Measurements from ENCODE around the gene PSAT1.

PSAT1 gene

GRCh38 chr9:78296893-78297671 is at the start of gene PSAT1:
Gene PSAT1 (plus strand): TSS chr9:78297125. CDS start chr9:78297211, 86 bp downstream.
- peak; percentile 87 for DNase-seq
- peak within 1 kb of the TSS; percentile 91 for H3K4me3 Mint-ChIP-seq
- H3K4me1 Mint-ChIP-seq, result peaks cover 46% of the 10 kb centered on the region
- peak; percentile 96 for ATAC-seq
- H3K27ac Mint-ChIP-seq, result peak within 1 kb of the TSS; percentile 94
- H3K27me3 Mint-ChIP-seq, result no peaks in the 10 kb centered on the region
- peaks cover 34% of the 10 kb centered on the region for H3K36me3 Mint-ChIP-seq (ENCODE audit: low read depth)
- H3K9me3 Mint-ChIP-seq, result no peaks in the 10 kb centered on the region

- no peaks in the 10 kb centered on the region for H3K4me1 Mint-ChIP-seq
- no peak overlapping the region for H3K27ac Mint-ChIP-seq
- no peak overlapping the region for H3K4me3 Mint-ChIP-seq
- ATAC-seq (no peak), DNase-seq (no peak)
- no peaks in the 10 kb centered on the region for H3K27me3 Mint-ChIP-seq
- no peaks in the 10 kb centered on the region for H3K9me3 Mint-ChIP-seq
- peaks cover 43% of the 10 kb centered on the region for H3K36me3 Mint-ChIP-seq (ENCODE audit: low read depth)
These were observed 48.3 kb upstream of the PSAT1 start for GRCh38 chr9:78248635-78249034.

GRCh38 chr9:78249542-78249941 is 47.4 kb upstream of the PSAT1 start:
- Mint-ChIP-seq H3K4me3 (no peak overlapping the region), H3K27ac (no peak overlapping the region), H3K9me3 (no peaks in the 10 kb centered on the region), H3K36me3 (ENCODE audit: low read depth) (peaks cover 47% of the 10 kb centered on the region), H3K4me1 (no peaks in the 10 kb centered on the region), H3K27me3 (no peaks in the 10 kb centered on the region)
- ATAC-seq, result no peak
- no peak for DNase-seq

GRCh38 chr9:78252616-78253015 is 44.3 kb upstream of the PSAT1 start:
- ATAC-seq (no peak), DNase-seq (no peak)
- Mint-ChIP-seq H3K4me1 (no peaks in the 10 kb centered on the region), H3K36me3 (ENCODE audit: low read depth) (peaks cover 41% of the 10 kb centered on the region), H3K4me3 (no peak overlapping the region), H3K9me3 (no peaks in the 10 kb centered on the region), H3K27ac (no peak overlapping the region), H3K27me3 (no peaks in the 10 kb centered on the region)

- no peaks in the 10 kb centered on the region for H3K9me3 Mint-ChIP-seq
- ATAC-seq (no peak), DNase-seq (no peak)
- H3K4me1 Mint-ChIP-seq, result no peaks in the 10 kb centered on the region
- H3K27ac Mint-ChIP-seq, result no peak overlapping the region
- H3K27me3 Mint-ChIP-seq, result no peaks in the 10 kb centered on the region
- H3K36me3 Mint-ChIP-seq (ENCODE audit: low read depth), result peaks cover 37% of the 10 kb centered on the region
- no peak overlapping the region for H3K4me3 Mint-ChIP-seq
These were observed 43.6 kb upstream of the PSAT1 start for GRCh38 chr9:78253285-78253684.

- H3K36me3 Mint-ChIP-seq (ENCODE audit: low read depth), result peaks cover 26% of the 10 kb centered on the region
- DNase-seq, result no peak
These were observed 35.4 kb upstream of the PSAT1 start for GRCh38 chr9:78261403-78262001.

GRCh38 chr9:78262655-78263054 is 34.3 kb upstream of the PSAT1 start:
- Mint-ChIP-seq H3K4me1 (peaks cover 2% of the 10 kb centered on the region), H3K27ac (no peak overlapping the region), H3K36me3 (ENCODE audit: low read depth) (peaks cover 28% of the 10 kb centered on the region), H3K9me3 (no peaks in the 10 kb centered on the region), H3K27me3 (no peaks in the 10 kb centered on the region), H3K4me3 (no peak overlapping the region)
- DNase-seq (no peak), ATAC-seq (no peak)

More at GRCh38 chr9:78261403-78262001, 35.4 kb upstream of the PSAT1 start:
- H3K4me1 Mint-ChIP-seq, result peaks cover 2% of the 10 kb centered on the region
- no peaks in the 10 kb centered on the region for H3K27me3 Mint-ChIP-seq
- no peak overlapping the region for H3K27ac Mint-ChIP-seq
- H3K9me3 Mint-ChIP-seq, result no peaks in the 10 kb centered on the region
- ATAC-seq, result no peak
- H3K4me3 Mint-ChIP-seq, result no peak overlapping the region

- no peaks in the 10 kb centered on the region for H3K9me3 Mint-ChIP-seq
- peaks cover 52% of the 10 kb centered on the region for H3K36me3 Mint-ChIP-seq (ENCODE audit: low read depth)
- DNase-seq (no peak), ATAC-seq (no peak)
- no peaks in the 10 kb centered on the region for H3K4me1 Mint-ChIP-seq
- no peak overlapping the region for H3K4me3 Mint-ChIP-seq
- no peak overlapping the region for H3K27ac Mint-ChIP-seq
- H3K27me3 Mint-ChIP-seq, result no peaks in the 10 kb centered on the region
These were observed 29.0 kb upstream of the PSAT1 start for GRCh38 chr9:78267889-78268288.

- no peak overlapping the region for H3K27ac Mint-ChIP-seq
- H3K27me3 Mint-ChIP-seq, result no peaks in the 10 kb centered on the region
- DNase-seq, result no peak
- H3K9me3 Mint-ChIP-seq, result no peaks in the 10 kb centered on the region
- H3K36me3 Mint-ChIP-seq (ENCODE audit: low read depth), result peaks cover 58% of the 10 kb centered on the region
- H3K4me3 Mint-ChIP-seq, result no peak overlapping the region
- H3K4me1 Mint-ChIP-seq, result no peaks in the 10 kb centered on the region
- no peak for ATAC-seq
These were observed 27.1 kb upstream of the PSAT1 start for GRCh38 chr9:78269784-78270183.

- Mint-ChIP-seq H3K4me3 (no peak overlapping the region), H3K4me1 (no peaks in the 10 kb centered on the region), H3K27me3 (no peaks in the 10 kb centered on the region), H3K27ac (no peak overlapping the region), H3K36me3 (ENCODE audit: low read depth) (peaks cover 39% of the 10 kb centered on the region), H3K9me3 (no peaks in the 10 kb centered on the region)
- DNase-seq, result no peak
- ATAC-seq, result no peak
These were observed 24.6 kb upstream of the PSAT1 start for GRCh38 chr9:78272307-78272706.

- Mint-ChIP-seq H3K27me3 (no peaks in the 10 kb centered on the region), H3K9me3 (no peaks in the 10 kb centered on the region), H3K4me3 (no peak overlapping the region), H3K36me3 (ENCODE audit: low read depth) (peaks cover 31% of the 10 kb centered on the region), H3K4me1 (peaks cover 11% of the 10 kb centered on the region), H3K27ac (no peak overlapping the region)
- ATAC-seq, result no peak
- DNase-seq, result no peak
These were observed 23.2 kb upstream of the PSAT1 start for GRCh38 chr9:78273761-78274160.

- H3K27ac Mint-ChIP-seq, result no peak overlapping the region
- ATAC-seq (no peak), DNase-seq (no peak)
These were observed 18.6 kb upstream of the PSAT1 start for GRCh38 chr9:78278177-78278777.

GRCh38 chr9:78278801-78279200 is 18.1 kb upstream of the PSAT1 start:
- DNase-seq, result no peak
- peaks cover 4% of the 10 kb centered on the region for H3K36me3 Mint-ChIP-seq (ENCODE audit: low read depth)
- no peak overlapping the region for H3K27ac Mint-ChIP-seq
- no peak overlapping the region for H3K4me3 Mint-ChIP-seq
- H3K27me3 Mint-ChIP-seq, result no peaks in the 10 kb centered on the region
- peaks cover 11% of the 10 kb centered on the region for H3K4me1 Mint-ChIP-seq
- no peaks in the 10 kb centered on the region for H3K9me3 Mint-ChIP-seq
- ATAC-seq, result no peak

More at GRCh38 chr9:78278177-78278777, 18.6 kb upstream of the PSAT1 start:
- Mint-ChIP-seq H3K36me3 (ENCODE audit: low read depth) (peaks cover 7% of the 10 kb centered on the region), H3K4me1 (peaks cover 11% of the 10 kb centered on the region), H3K4me3 (no peak overlapping the region), H3K9me3 (no peaks in the 10 kb centered on the region), H3K27me3 (no peaks in the 10 kb centered on the region)

GRCh38 chr9:78280982-78281668 is 15.8 kb upstream of the PSAT1 start:
- no peaks in the 10 kb centered on the region for H3K36me3 Mint-ChIP-seq (ENCODE audit: low read depth)
- H3K27ac Mint-ChIP-seq, result no peak overlapping the region
- no peak overlapping the region for H3K4me3 Mint-ChIP-seq
- ATAC-seq (no peak), DNase-seq (no peak)
- H3K4me1 Mint-ChIP-seq, result peaks cover 11% of the 10 kb centered on the region
- H3K9me3 Mint-ChIP-seq, result no peaks in the 10 kb centered on the region
- H3K27me3 Mint-ChIP-seq, result no peaks in the 10 kb centered on the region

Data from activated naive CD8-positive, alpha-beta T cell treated with anti-CD3 and anti-CD28 coated beads, Interleukin-2, amount 50 U/mL, for 24 hours (primary cell).